Body of pancreas (tissue), 4 donors: ENCODE measurements around the gene PLCB4. TPM values are rescaled to one million over a fixed set of nuclear protein-coding genes. Genes with fewer than 3 reads are reported as not detected.

Experiments
- ATAC-seq: fragments of 150-250 bp; one replicate; pipeline ENCODE4 v1.9.1; 2016
- DNase-seq, 4 donors: peaks; one replicate each; pipeline ENCODE4 v3.0.0-alpha.2; 2019
- H3K27ac ChIP-seq, 4 donors: fragments of 200-600 bp; sonication (generic); 1 replicate in 3 of 4; 2 replicates in 1 of 4; pipeline versions ENCODE4 v1.5.1 to v1.6.1; 2016 to 2019; ENCODE audit warnings: mild to moderate bottlenecking in 1 of 4, mixed read lengths in 1 of 4, moderate library complexity in 1 of 4
- H3K27me3 ChIP-seq, 2 donors: fragments of 200-600 bp; sonication (generic); one replicate each; pipeline ENCODE4 v1.6.0; 2016; ENCODE audit warnings: mild to moderate bottlenecking in 1 of 2
- H3K36me3 ChIP-seq, 2 donors: fragments of 200-600 bp; sonication (generic); replicated peaks in 1 of 2; 2 replicates each; pipeline ENCODE4 v1.5.1; 2016; ENCODE audit warnings: low read depth in 2 of 2; ENCODE audit not compliant: insufficient read depth in 1 of 2
- H3K4me1 ChIP-seq: fragments of 200-600 bp; sonication (generic); one replicate; pipeline ENCODE4 v1.6.0; 2016
- H3K4me3 ChIP-seq, 2 donors: fragments of 200-600 bp; sonication (generic); 1 replicate in 1 of 2; 2 replicates in 1 of 2; pipeline ENCODE4 v1.5.1; 2016 to 2019
- H3K9me3 ChIP-seq, 3 donors: fragments of 200-600 bp; sonication (generic); 1 replicate in 2 of 3; 2 replicates in 1 of 3; pipeline ENCODE4 v1.5.1; 2016
- CTCF ChIP-seq, 7 experiments: fragments of 450-650 bp in 4 of 7; fragments of 200-600 bp in 3 of 7; sonication (generic) in 3 of 7; IDR thresholded peaks; one replicate each; pipeline ENCODE4 v1.5.1; 2016 to 2019; ENCODE audit warnings: antibody characterized with exemption in 7 of 7
- POLR2A ChIP-seq, 3 donors: fragments of 450-650 bp; IDR thresholded peaks; one replicate each; pipeline ENCODE4 v1.6.1; 2016; ENCODE audit warnings: antibody characterized with exemption in 3 of 3, mild to moderate bottlenecking in 2 of 3
- WGBS, 2 donors: methylation state at CpG; one replicate each; pipeline ENCODE4 v1.1.5; 2017; 5-methylcytosine and 5-hydroxymethylcytosine counted together
- intact Hi-C: fragments of 100-400 bp; cut with DNase I; formaldehyde crosslinking; loops from one replicate; pipeline ENCODE4 v1.15.1; 2023
- total RNA-seq, 2 donors: library from RNA; depleted of rRNA; stranded (reverse); fragments of >200 nt; gene quantifications; one replicate each; pipeline ENCODE4 v1.1.0, GENCODE V29; 2016

PLCB4 gene
- total RNA-seq, 2 donors from 2014 or later: 1.3 to 3.4 TPM

GRCh38 chr20:9439806-9440205 lies 370.9 kb downstream of the PLCB4 start:
- ATAC-seq (no peak), DNase-seq (no peak)
- intact Hi-C loops: no loop called here
- H3K4me1 ChIP-seq: no peaks in the 10 kb centered on the region
- H3K27ac ChIP-seq: no peak overlapping the region
- no peak for TF ChIP-seq CTCF (IDR thresholded peaks at IDR 0.05)
- TF ChIP-seq POLR2A (IDR thresholded peaks at IDR 0.05): no peak
- no peaks in the 10 kb centered on the region for H3K36me3 ChIP-seq
- H3K27me3 ChIP-seq: no peaks in the 10 kb centered on the region
- no peaks in the 10 kb centered on the region for H3K9me3 ChIP-seq
- H3K4me3 ChIP-seq: no peak overlapping the region

GRCh38 chr20:9440892-9441291 lies 372.0 kb downstream of the PLCB4 start:
- TF ChIP-seq CTCF (IDR thresholded peaks at IDR 0.05) (no peak), POLR2A (IDR thresholded peaks at IDR 0.05) (no peak)
- no peak for ATAC-seq
- Histone ChIP-seq H3K4me3 (no peak overlapping the region), H3K9me3 (no peaks in the 10 kb centered on the region), H3K36me3 (no peaks in the 10 kb centered on the region), H3K4me1 (no peaks in the 10 kb centered on the region), H3K27me3 (no peaks in the 10 kb centered on the region), H3K27ac (no peak overlapping the region)
- DNase-seq: no peak
- WGBS, 2 donors: 40 to 48% methylated on average over 3 of the region's 3 CpGs
- intact Hi-C loops: no loop called here

GRCh38 chr20:9441948-9442347 lies 373.1 kb downstream of the PLCB4 start:
- H3K4me3 ChIP-seq: no peak overlapping the region
- H3K27me3 ChIP-seq: no peaks in the 10 kb centered on the region
- WGBS, 2 donors: 79 to 90% methylated on average over 3 of the region's 3 CpGs
- H3K9me3 ChIP-seq: no peaks in the 10 kb centered on the region
- no peak overlapping the region for H3K27ac ChIP-seq
- intact Hi-C loops: no loop called here
- ATAC-seq: no peak
- no peaks in the 10 kb centered on the region for H3K4me1 ChIP-seq
- TF ChIP-seq CTCF (IDR thresholded peaks at IDR 0.05): no peak
- no peak for TF ChIP-seq POLR2A (IDR thresholded peaks at IDR 0.05)
- no peak for DNase-seq
- H3K36me3 ChIP-seq: no peaks in the 10 kb centered on the region

GRCh38 chr20:9442858-9443257 lies 374.0 kb downstream of the PLCB4 start:
- Histone ChIP-seq H3K4me3 (no peak overlapping the region), H3K27ac (no peak overlapping the region), H3K4me1 (no peaks in the 10 kb centered on the region), H3K27me3 (no peaks in the 10 kb centered on the region), H3K9me3 (no peaks in the 10 kb centered on the region), H3K36me3 (no peaks in the 10 kb centered on the region)
- peak in 2 of 4 donors; percentile 16 to 23 for DNase-seq
- intact Hi-C loops: no loop called here
- no peak for ATAC-seq
- no peak for TF ChIP-seq CTCF (IDR thresholded peaks at IDR 0.05)
- TF ChIP-seq POLR2A (IDR thresholded peaks at IDR 0.05): no peak

- Histone ChIP-seq H3K4me1 (no peaks in the 10 kb centered on the region), H3K27me3 (no peaks in the 10 kb centered on the region), H3K27ac (no peak overlapping the region), H3K36me3 (no peaks in the 10 kb centered on the region), H3K4me3 (no peak overlapping the region), H3K9me3 (no peaks in the 10 kb centered on the region)
- intact Hi-C loops: no loop called here
- 32 to 45% methylated on average over 2 of the region's 2 CpGs for WGBS, 2 donors
- ATAC-seq (no peak), DNase-seq (no peak)
- no peak for TF ChIP-seq POLR2A (IDR thresholded peaks at IDR 0.05)
- TF ChIP-seq CTCF (IDR thresholded peaks at IDR 0.05): no peak
Observed at GRCh38 chr20:9444921-9445320, 376.0 kb downstream of the PLCB4 start.
